HepG2 (cell line): ENCODE results near the gene BEST2. TPM values are rescaled to one million over a fixed set of nuclear protein-coding genes. Genes with fewer than 3 reads are reported as not detected.
A peak's percentile ranks its signal among the peaks of the same experiment; 100 is the strongest.

Experiments
- ATAC-seq: fragments of 200-7000 bp; cut with Tn5 transposase; 3 replicates; pipeline ENCODE4 v1.9.1; 2020; ENCODE audit warnings: mild to moderate bottlenecking, moderate library complexity
- BruUV-seq: library from RNA; stranded (reverse); fragments of 400-500 nt; replicated peaks from 2 replicates; lab custom pipeline; 2021; lab: Mats Ljungman, UMichigan
- CTCF ChIA-PET: fragments of 300-600 bp; formaldehyde crosslinking; extraction: SDS; loops from one replicate; lab custom pipeline; 2021; ENCODE audit warnings: low total read pairs, inconsistent platforms, low intra/inter-chr PET ratio; lab: Yijun Ruan, JAX
- POLR2A ChIA-PET: fragments of 350-600 bp; sonication (Branson Sonifier 250); formaldehyde crosslinking; loops from one replicate; lab custom pipeline; 2020; ENCODE audit warnings: antibody characterized with exemption, inconsistent platforms; lab: Yijun Ruan, JAX
- DNase-seq: peaks from one replicate; pipeline ENCODE4 v3.0.0-alpha.2; 2015; ENCODE audit warnings: low spot score
- FAIRE-seq: peaks from 3 replicates; lab custom pipeline; 2011; peaks lifted over from hg19 to GRCh38; lab: Jason Lieb, UNC
- H2AFZ ChIP-seq: one replicate; pipeline ENCODE4 v1.6.1; 2011; ENCODE audit warnings: low read length, inconsistent platforms
- H3K27ac ChIP-seq: fragments of 300-600 bp; 3 replicates; pipeline ENCODE4 v1.8.0; 2011; ENCODE audit warnings: mixed run types, mild to moderate bottlenecking, mixed read lengths, low read length, inconsistent platforms; ENCODE audit not compliant: insufficient read depth; ENCODE audit errors: extremely low read length
- H3K27me3 ChIP-seq, 2 experiments: fragments of 200-600 bp in 1 of 2; 2 replicates in 1 of 2; 3 replicates in 1 of 2; pipeline versions ENCODE4 v1.6.0 to v1.8.0; 2011; ENCODE audit warnings: low read length in 2 of 2, mild to moderate bottlenecking in 2 of 2, moderate library complexity in 2 of 2, inconsistent platforms in 1 of 2; ENCODE audit not compliant: insufficient read depth in 2 of 2, control insufficient read depth in 1 of 2
- H3K36me3 ChIP-seq, 2 experiments: fragments of 200-600 bp in 1 of 2; replicated peaks in 1 of 2; 2 replicates in 1 of 2; 3 replicates in 1 of 2; pipeline versions ENCODE4 v1.5.1 to v1.8.0; 2011; ENCODE audit warnings: low read length in 2 of 2, inconsistent platforms in 1 of 2; ENCODE audit not compliant: insufficient read depth in 2 of 2, control insufficient read depth in 1 of 2
- H3K4me1 ChIP-seq: 2 replicates; pipeline ENCODE4 v1.5.1; 2012; ENCODE audit warnings: low read length, inconsistent platforms; ENCODE audit not compliant: insufficient read depth
- H3K4me2 ChIP-seq: 2 replicates; pipeline ENCODE4 v1.6.0; 2011; ENCODE audit warnings: low read depth, low read length, inconsistent platforms
- H3K4me3 ChIP-seq, 3 experiments: fragments of 200-600 bp in 1 of 3; sonication (generic), shearing (Covaris generic) in 1 of 3; replicated peaks in 1 of 3; 2 replicates each; pipeline ENCODE4 v1.5.1; 2011 to 2016; ENCODE audit warnings: low read length in 3 of 3, inconsistent platforms in 2 of 3, low read depth in 2 of 3, mild to moderate bottlenecking in 2 of 3, control low read depth in 1 of 3, mixed read lengths in 1 of 3; ENCODE audit not compliant: insufficient read depth in 1 of 3
- H3K79me2 ChIP-seq: one replicate; pipeline ENCODE4 v1.6.1; 2011; ENCODE audit warnings: low read length, inconsistent platforms; ENCODE audit not compliant: insufficient read depth
- H3K9ac ChIP-seq: 2 replicates; pipeline ENCODE4 v1.6.0; 2011; ENCODE audit warnings: mild to moderate bottlenecking, low read depth, low read length, inconsistent platforms; ENCODE audit not compliant: insufficient read depth
- H3K9me3 ChIP-seq: 2 replicates; pipeline ENCODE4 v1.5.1; 2012; ENCODE audit warnings: mild to moderate bottlenecking, low read length
- H4K20me1 ChIP-seq: 2 replicates; pipeline ENCODE4 v1.6.0; 2011; ENCODE audit warnings: inconsistent platforms, mild to moderate bottlenecking, low read length, moderate library complexity; ENCODE audit not compliant: insufficient read depth
- AGO2 ChIP-seq: fragments of 200-400 bp; formaldehyde crosslinking; optimal IDR thresholded peaks from 2 replicates; pipeline ENCODE3; 2017; ENCODE audit warnings: mild to moderate bottlenecking, low read depth, low read length, moderate library complexity
- CHD2 ChIP-seq: IDR thresholded peaks from 2 replicates; pipeline ENCODE4 v1.6.1; 2011; ENCODE audit warnings: low read depth, low read length, improper control_type of control experiment
- PATZ1 ChIP-seq: sonication (generic); formaldehyde crosslinking; IDR thresholded peaks from 2 replicates; pipeline ENCODE4 v1.4.0; 2020; ENCODE audit warnings: missing genetic modification reagents
- RBFOX2 ChIP-seq: fragments of 200-400 bp; formaldehyde crosslinking; IDR thresholded peaks from 2 replicates; pipeline ENCODE4 v1.6.1; 2017; ENCODE audit warnings: low read depth, mild to moderate bottlenecking, low read length
- RBM22 ChIP-seq: fragments of 200-400 bp; formaldehyde crosslinking; optimal IDR thresholded peaks from 2 replicates; pipeline ENCODE3; 2017; ENCODE audit warnings: mild to moderate bottlenecking, low read length, moderate library complexity
- ZNF713 ChIP-seq: sonication (generic); formaldehyde crosslinking; IDR thresholded peaks from 2 replicates; pipeline ENCODE4 v1.4.0; 2020; ENCODE audit warnings: mild to moderate bottlenecking, missing genetic modification reagents
- WGBS: methylation state at CpG from one replicate; pipeline ENCODE4 v1.1.6; 2017; ENCODE audit warnings: low lambda C conversion rate; 5-methylcytosine and 5-hydroxymethylcytosine counted together
- in situ Hi-C: cut with HindIII; loops from 2 replicates; pipeline ENCODE4 v1.10.0; 2017; ENCODE audit warnings: low pct_unique_long_range_greater_than_20kb; ENCODE audit not compliant: extremely low pct_ligation_motif_present
- intact Hi-C: fragments of 100-400 bp; cut with micrococcal nuclease; formaldehyde crosslinking; loops from one replicate; pipeline ENCODE4 v1.10.0; 2022; ENCODE audit not compliant: unreplicated experiment
- polyA plus RNA-seq, 8 experiments: library from polyadenylated mRNA; depleted of rRNA in 3 of 8; stranded (reverse) in 7 of 8; unstranded in 1 of 8; fragments of >200 nt; fragmentation: Illumina TruSeq in 4 of 8; extraction: Trizol in 4 of 8; gene quantifications; 2 replicates each; pipeline versions ENCODE4 v1.2.1 to v1.2.3, GENCODE V29; 2011 to 2016; ENCODE audit warnings: low read depth in 4 of 8, missing spikeins in 1 of 8, mixed read lengths in 1 of 8; ENCODE audit not compliant: insufficient read depth in 1 of 8
- total RNA-seq, 5 experiments: library from RNA; depleted of rRNA; stranded (reverse); fragments of >200 nt; fragmentation: Illumina TruSeq; extraction: Trizol; gene quantifications; 2 replicates each; pipeline ENCODE4 v1.2.3, GENCODE V29; 2016; ENCODE audit warnings: low read depth in 1 of 5

The BEST2 gene
- total and polyA plus RNA-seq, 2 of the 13 experiments (the other 11 are each of a cell fraction or from before 2014, with no cell fraction given) = not detected

DNA sequence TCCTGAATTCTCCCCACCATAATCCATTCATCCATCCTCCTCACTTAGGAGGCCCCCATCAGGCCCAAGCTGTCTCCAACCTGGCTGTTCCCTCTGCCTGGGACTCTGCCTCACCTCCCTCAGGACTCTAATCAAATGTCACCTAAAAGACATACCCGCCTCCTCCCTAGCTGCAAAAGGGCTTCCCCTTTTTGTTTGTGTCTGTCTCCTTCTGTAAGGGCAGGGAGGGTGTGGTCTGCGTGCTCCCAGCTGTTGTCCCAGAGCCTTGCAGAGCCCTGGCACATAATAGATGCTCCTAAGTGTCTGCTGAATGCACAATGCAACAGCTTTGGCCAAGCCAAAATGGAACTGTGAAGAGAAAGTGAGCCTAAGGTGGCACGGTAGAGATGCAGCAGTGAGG is 21.5 kb upstream of the BEST2 start:
- ChIA-PET POLR2A (no interaction called here), CTCF (no interaction called here)
- in situ Hi-C loops (no loop called here), intact Hi-C loops (no loop called here)
- Histone ChIP-seq H3K27ac (no peak overlapping the region), H3K4me1 (peaks cover 35% of the 10 kb centered on the region), H3K4me3 (no peak overlapping the region), H3K9ac (no peak overlapping the region), H3K27me3 (no peaks in the 10 kb centered on the region; a peak in 1 of 5 replicates), H2AFZ (no peak overlapping the region), H3K36me3 (peaks cover 20 to 31% of the 10 kb centered on the region in 2 experiments), H3K79me2 (peaks cover 34% of the 10 kb centered on the region), H4K20me1 (peaks cover 20% of the 10 kb centered on the region), H3K4me2 (no peak overlapping the region), H3K9me3 (no peaks in the 10 kb centered on the region)
- no peak for TF ChIP-seq CHD2
- peak; percentile 62 for TF ChIP-seq RBM22
- WGBS = 98% methylated on average over 3 of the region's 3 CpGs
- ATAC-seq (no peak), DNase-seq (no peak), FAIRE-seq (no peak)
- no TSS peak for BruUV-seq

DNA sequence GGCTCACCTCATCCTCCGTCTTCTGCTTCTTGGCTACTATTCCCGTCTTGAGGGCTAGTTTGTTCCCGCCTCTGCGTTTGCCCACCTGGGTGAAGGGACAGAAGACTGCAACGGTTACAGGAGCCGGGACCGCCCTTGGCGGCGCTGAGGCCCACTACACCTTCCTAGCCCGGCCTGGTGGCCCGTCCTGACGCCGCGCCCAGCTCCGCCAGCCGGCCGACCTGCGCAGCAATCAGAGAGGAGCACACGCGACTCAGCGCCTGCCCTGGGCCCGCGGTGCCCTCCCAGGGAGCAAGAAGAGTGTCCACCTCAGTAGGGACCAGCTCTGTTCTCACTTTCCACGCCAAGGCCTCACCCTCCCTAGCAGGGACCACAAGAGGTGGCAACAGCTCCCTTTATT is 20.3 kb upstream of the BEST2 start:
- H3K4me3 ChIP-seq = no peak overlapping the region
- H3K9me3 ChIP-seq = no peaks in the 10 kb centered on the region
- FAIRE-seq (no peak), DNase-seq (no peak), ATAC-seq (no peak)
- CTCF ChIA-PET = no interaction called here
- no peak for TF ChIP-seq PATZ1
- TF ChIP-seq AGO2 = peak; percentile 78
- TF ChIP-seq ZNF713 (CRISPR knock-in tag) = no peak
- TF ChIP-seq RBFOX2 = peak; percentile 70
- no peak overlapping the region for H2AFZ ChIP-seq
- intact Hi-C loops (no loop called here), in situ Hi-C loops (no loop called here)
- peaks cover 20% of the 10 kb centered on the region for H4K20me1 ChIP-seq
- POLR2A ChIA-PET = interaction anchor here (3.4 kb wide), 1 partner anchor 8 kb away, joined by 51 read pairs; the partner anchor contains the start of gene TNPO2
- H3K27me3 ChIP-seq = no peaks in the 10 kb centered on the region; a peak in 1 of 5 replicates
- peaks cover 44% of the 10 kb centered on the region for H3K4me1 ChIP-seq
- no peak overlapping the region for H3K27ac ChIP-seq
- H3K36me3 ChIP-seq = peaks cover 20 to 31% of the 10 kb centered on the region in 2 experiments
- peaks cover 34% of the 10 kb centered on the region for H3K79me2 ChIP-seq
- no peak overlapping the region for H3K4me2 ChIP-seq
- WGBS = 97% methylated on average over 24 of the region's 24 CpGs
- no peak overlapping the region for H3K9ac ChIP-seq
- no TSS peak for BruUV-seq
